Activated CD4-positive, alpha-beta T cell treated with anti-CD3 and anti-CD28 coated beads, Interleukin-2, amount 50 U/mL, for 4 hours (primary cell): Measurements from ENCODE around the gene KLF3.
"Not testable (repeated sequence)": the region's sequence is repeated elsewhere in the genome, so short reads cannot be mapped to it uniquely, and the experiment has no call there.

Experiments used
- DNase-seq, 2 experiments: peaks; one replicate each; pipeline ENCODE4 v3.0.0-alpha.2; 2020

Gene KLF3

DNA sequence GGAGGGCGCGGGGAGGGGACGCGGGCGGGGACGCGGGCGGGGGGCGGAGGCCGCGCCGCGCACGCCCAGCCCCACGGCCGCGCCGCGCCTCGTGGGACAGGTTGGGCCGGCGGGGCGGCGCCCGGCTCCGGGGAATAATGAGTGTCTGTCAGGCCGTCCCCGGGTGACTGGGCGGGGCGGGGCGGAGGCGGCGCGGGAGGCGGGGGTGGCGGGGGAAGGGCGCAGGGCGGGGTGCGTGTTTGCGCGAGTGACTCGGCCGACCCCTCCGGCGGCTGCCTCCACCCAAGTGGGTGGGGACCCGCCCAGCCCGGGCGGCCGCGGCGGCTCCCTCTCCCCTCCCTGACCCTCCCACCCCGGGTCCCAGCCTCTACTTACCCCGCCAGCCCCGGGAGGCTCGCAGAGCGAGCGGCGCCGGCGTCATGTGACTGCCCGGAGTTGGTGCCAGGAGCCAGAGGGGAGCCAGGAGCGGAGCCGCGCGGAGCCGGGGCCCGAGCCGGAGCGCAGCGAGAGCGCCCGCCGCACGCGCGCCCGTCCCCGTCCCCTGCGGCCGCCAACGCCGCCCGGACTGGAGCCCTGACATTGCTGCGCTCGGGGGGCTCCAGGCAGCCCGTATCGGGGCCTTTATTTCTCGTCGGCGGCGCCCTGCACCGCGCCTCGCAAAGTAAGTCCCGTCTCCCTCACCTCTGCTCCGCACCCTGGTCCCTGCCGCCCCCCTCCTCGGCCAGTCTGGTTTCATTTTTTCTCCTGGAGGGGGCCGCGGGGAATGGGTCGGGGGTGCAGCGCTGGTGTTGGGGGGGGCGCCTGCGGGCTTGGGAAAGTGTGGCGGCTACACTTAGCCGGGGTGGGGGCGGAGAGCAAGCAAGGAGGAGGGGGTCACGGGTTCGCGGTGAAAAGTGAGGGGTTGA, at the start of gene KLF3:
Gene KLF3, plus strand, starts transcription at position 399 of the 905 bp plus-strand sequence. CDS start 16,427 bp downstream, outside the sequence.
- DNase-seq, result peak; percentile 88 to 91

DNA sequence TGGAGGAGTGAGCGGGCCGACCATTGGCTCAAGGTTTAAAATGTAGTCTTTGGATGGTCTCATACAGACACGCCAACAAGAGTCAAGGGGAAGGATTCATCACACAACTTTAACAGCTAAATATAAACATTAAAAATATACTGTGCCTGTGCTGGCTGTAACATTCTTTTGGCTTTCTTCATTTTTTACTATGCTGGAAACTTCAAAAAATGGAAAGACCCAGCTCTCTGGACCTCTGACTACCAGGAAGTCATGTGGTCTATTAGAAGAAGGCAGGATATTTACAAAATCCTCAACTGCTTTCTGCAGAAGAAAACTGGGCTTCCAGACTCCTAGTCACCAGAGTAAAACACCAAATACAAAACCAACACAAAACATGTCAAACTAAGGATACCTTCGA, 49.8 kb upstream of the KLF3 start:
- no peak for DNase-seq

DNA sequence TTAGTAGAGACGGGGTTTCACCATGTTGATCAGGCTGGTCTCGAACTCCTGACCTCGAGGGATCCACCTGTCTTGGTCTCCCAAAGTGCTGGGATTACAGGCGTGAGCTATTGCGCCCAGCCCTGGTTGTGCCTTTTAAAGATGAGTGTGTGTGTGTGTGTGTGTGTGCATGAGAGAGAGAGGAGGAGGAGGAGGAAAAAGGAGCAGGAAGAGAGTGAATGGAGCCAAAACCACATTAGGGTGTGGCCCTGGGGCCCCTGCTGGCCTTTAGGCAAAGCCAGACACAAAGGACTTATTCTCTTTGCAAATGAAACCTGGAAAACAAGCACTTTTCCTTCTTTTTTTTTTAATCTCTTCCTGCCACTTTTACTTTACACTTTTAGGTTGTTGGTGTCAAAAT, 48.2 kb upstream of the KLF3 start:
- no peak for DNase-seq

DNA sequence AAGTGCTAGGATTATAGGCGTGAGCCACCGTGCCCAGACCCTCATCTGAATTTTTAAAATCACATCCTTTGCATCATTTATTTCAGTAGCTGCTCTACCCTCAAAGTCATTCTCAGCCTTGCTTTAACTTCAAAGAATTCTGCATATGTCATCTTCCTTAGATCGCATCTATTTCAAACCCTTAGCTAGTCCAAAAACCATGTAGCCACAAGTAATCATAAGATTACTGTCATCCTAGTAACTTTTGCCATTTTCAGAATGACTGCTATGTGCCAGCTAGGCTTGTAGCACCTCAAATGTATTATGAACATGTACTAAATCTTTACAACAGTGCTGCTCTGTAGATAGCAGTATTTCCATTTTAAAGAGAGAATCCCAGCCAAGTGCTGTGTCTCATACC, 45.5 kb upstream of the KLF3 start:
- DNase-seq, result no peak

DNA sequence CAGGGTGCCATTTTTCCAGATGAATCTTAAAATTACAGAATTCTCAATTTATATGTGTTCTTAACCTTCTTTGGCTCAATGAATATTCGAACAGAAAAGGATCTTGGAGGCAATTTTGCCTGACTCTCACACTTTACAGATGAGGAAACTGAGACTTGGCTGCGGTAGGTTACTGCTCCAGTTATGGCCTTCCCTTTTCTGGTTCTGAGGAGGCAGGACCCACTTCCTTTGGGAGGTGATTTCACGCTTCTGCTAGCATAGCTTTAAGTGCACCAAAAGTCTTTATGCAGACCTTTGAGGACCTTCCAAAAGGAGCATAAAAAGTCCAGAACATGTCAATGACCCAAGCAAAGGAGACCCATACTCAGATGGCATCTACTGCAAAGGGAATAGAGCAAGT, 44.7 kb upstream of the KLF3 start:
- no peak for DNase-seq

DNA sequence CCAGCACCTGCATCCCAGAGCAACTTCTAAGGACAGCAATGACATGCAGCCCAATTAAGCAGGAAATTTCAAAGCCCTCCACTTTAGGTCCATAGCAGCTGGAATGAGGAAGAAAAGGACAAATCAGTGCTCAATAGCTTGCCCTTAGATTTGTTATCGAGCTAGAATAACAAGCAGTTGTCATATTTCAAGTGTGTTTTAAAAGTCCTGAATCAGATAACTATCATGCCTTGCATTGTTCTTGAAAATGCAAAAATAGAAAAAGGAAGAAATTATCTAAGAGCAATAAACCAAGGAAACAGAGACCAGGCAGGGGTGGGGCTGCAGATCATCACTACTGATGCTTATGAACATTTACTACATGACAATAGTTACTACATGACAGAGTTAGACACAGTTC, 43.9 kb upstream of the KLF3 start:
- DNase-seq, result no peak

DNA sequence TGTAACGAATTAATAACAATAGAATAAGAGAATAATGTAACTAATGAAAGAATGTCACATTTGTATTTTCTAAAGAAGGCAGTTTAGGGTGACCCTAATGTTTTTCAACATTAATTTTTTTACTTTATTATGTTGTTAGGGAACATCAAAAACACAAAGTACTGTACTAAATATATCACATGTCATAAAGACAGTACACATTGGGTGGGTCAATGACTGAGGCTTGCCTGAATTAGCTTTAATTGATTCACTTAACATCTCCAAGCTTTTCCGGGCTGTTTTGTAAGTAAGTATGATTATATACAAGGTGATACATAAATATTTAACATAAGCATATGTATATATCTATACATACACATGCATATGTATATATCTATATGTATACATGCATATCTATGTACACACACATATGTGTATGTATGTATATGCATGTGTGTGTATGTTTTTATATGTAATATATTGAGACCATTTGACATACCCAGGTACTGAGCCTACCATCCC, 43.4 kb upstream of the KLF3 start:
- DNase-seq, result no peak

DNA sequence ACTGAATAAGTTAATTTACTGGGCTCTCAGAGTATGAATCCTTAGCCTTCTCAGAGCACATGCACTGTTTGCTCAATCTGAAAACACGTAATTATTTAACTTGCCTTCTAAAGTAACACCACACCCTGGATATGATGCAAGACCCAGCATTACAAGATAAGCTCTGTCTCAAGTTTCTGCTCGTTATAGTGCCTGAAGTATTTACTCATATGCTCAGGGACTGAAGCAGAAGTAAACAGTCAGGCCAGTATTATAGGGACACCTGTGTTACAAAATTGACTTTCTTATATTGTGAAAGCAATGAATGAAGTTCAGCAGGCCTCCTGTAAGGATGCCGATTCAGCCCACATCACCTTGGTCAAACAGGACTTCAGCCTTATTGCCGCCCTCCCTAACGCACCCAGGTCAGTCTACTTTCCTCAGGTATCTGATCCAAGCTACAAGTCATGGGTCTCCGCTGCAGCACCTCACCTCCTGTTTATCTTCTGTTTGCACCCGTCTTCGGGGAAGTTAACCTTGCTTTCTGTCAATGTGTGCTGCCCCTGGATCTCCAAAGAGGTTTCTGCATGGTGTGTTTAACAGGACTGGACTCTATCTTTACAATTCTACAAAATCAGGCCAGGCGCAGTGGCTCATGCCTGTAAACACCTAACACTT, 42.8 kb upstream of the KLF3 start:
- DNase-seq, result no peak

DNA sequence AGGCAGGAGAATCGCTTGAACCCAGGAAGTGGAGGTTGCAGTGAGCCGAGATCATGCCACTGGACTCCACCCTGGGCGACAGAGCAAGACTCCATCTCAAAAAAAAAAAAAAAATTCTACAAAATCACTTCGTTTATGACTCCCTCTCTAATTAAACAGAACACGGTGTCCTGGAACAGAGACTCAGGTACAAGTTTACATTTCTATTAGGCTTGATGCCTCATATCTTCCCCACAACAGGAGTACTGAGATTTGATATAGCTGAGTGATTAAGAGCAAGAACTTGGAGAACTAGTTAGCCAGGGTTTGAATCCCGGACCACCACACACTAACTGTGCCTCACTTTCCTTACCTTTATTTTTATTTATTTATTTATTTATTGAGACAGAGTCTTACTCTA, 42.2 kb upstream of the KLF3 start:
- DNase-seq, result no peak

DNA sequence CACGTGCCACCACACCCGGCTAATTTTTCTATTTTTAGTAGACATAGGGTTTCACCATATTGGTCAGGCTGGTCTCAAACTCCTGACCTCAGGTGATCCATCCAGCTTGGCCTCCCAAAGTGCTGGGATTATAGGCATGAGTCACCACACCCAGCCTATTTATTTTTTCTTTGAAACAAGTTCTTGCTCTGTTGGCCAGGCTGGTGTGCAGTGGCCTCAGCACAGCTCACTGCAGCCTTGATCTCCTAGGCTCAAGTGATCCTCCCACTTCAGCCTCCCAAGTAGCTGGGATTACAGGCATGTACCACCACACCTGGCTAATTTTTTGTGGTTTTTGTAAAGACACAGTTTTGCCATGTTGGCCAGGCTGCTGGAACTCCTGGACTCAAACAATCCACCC, 41.7 kb upstream of the KLF3 start:
- DNase-seq, result not testable (repeated sequence)

DNA sequence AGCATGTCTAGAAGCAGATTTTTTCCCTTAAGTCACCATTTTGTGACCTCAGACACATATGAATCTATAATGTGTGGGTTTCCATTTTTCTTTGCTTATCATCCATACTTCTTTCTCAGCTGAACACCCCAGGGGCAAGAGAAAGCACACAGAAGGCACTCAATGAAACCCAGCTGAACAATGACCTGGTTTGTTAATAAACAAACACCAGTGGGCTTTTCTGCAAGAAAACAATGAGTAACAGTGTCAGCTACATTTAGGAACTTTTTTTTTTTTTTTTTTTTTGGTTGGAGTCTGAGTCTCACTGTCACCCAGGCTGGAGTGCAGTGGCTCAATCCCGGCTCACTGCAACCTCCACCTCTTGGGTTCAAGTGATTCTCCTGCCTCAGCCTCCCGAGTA, 40.7 kb upstream of the KLF3 start:
- DNase-seq, result no peak

DNA sequence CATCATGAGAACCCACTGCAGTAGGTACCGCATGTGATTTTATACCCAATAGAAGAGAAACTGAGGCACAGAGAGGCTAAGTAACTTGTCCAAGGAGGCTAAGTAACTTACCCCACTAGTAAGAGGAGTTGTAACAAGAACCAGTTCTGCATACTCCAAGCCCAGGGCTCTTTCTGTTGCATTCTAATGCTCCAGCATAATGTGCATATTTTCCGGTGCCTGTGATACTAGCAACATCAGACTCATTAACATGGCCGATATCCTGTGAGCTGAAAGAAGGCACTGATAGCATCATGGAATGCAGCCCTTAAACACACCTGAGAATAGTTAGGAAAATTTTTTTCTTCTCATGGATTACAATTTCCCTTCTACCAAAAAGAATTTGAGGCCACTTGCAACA, 39.7 kb upstream of the KLF3 start:
- DNase-seq, result no peak

DNA sequence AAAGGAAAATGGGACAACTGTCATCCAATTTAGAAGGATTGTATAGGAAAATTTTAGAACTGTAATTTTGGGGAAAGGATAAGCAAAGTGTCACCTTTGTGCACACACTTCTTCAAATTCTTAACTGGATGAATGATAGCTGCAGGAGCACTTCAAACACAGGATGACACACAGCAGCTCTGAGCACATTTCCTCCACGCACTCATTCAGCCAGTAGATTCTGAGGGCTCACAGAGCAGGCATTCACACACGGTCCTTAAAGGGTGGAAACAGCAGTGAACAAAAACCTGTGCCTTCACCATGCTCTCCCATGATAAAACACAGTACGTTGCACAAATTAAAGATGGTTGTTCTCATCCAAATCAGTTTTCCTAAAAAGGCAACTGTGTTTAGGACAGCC, 38.5 kb upstream of the KLF3 start:
- peak in 1 of 2 experiments; percentile 7 for DNase-seq

DNA sequence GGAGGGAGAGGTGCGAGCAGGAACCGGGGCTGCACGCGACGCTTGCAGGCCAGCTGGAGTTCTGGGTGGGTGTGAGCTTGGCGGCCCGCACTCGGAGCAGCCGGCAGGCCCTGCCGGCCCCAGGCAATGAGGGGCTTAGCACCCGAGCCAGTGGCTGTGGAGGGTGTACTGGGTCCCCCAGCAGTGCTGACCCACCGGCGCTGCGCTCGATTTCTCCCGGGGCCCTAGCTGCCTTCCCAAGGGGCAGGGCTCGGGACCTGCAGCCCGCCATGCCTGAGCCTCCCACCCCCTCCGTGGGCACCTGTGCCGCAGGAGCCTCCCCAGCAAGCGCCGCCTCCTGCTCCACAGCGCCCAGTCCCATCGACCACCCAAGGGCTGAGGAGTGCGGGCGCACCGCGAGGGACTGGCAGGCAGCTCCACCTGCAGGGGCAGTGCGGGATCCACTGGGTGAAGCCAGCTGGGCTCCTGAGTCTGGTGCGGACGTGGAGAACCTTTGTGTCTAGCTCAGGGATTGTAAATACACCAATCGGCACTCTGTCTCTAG, 37.0 kb upstream of the KLF3 start:
- not testable (repeated sequence) for DNase-seq

DNA sequence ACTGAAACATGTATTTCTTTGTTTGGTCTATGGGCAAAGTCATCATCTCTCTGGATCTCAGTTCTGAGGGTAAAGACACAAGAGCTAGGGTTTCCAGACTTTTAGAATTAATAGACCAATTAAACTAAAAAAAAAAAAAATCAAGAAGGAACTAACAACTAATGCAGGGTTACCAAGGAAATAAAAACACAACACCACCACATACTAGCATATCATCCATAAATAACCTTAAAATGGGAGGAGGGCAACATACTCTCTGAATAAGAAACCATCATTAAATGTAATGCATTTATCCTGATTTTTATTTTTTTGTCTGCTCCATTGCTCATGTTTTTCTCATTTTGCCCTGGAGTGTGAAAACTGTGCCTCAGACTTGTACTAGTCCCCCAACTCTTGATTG, 33.5 kb upstream of the KLF3 start:
- DNase-seq, result no peak

DNA sequence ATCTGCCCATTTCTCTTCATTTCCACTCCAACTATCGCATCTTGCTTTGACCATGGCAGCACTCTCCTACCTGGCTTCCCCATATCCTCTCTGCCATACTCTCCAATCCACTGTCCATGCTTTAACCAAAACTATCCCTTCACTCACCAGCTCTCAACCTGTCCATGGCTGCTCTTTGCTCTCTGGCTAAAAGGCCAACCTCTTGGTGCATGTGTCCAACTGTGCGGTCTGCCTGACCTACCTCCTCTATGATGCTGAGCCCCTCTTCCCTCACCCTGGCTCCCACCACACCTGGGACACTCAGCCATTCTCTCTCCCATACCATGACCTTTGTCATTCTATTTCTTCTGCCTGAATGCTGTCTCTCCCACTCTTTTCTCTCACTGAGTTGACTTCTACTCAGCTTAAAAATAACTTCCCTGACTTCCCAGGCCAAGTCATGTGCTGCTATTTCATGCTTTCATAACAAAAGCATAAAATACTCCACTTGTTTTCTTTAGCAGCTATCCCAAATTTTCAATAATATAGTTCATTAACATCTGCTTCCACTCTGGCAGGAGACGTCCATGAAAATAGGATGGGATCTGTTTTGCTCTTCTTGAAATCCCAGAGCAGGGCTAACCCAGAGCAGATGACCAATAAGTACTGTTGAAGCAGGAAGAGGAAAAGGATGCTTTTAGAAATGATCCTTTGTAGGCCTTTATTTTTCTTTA, 29.8 kb upstream of the KLF3 start:
- no peak for DNase-seq

DNA sequence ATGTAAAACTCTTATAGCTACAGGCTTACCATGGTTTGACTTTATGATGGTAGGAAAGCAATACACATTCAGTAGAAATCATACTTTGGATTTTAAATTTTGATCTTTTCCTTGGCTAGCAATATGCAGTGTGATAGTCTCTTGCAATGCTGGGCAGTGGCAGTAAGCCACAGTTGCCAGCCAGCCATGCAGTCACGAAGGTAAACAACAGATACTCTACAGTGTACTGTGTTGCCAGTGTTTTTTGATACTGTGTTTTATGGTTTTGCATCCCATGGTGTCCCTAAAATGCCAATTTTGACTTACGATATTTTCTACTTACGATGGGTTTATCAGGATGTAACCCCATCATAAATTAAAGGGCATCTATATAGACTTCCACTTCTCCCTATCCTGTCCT, 24.8 kb upstream of the KLF3 start:
- DNase-seq, result no peak

DNA sequence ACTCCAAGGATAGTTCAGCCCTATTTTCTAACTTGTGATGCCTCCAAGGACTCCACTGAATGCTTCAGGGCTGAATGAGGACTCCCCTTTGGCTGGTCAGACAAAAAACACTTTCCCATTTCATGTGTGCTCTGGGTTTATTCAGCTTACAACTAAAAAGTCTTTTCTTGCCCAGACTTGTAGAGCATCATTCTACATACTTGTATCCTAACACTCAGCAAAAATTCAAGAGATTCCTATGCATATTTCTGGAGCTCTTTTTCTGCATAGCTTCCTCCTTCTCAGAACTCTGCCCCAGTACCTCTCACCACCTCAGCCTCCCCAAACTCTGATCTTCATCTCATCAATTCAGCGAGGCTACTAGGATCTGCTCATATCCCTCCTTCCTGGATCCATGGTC, 22.2 kb upstream of the KLF3 start:
- DNase-seq, result no peak

DNA sequence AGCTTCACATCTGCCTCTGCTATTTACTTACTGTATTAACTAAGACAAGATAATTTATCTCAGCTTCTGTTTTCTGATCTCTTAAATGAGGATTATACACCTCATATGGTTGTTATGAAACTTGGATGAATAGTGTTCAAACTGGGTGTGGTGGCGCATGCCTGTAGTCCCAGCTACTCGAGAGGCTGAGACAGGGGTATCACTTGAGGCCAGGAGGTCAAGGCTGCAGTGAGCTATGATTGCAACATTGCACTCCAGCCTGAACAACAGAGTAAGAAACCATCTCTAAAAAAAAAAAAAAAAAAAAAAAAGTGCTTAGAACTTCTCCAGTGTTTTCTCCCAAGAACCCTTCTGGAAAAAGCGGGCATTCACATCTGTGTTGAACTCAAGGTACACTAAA, 19.8 kb upstream of the KLF3 start:
- no peak for DNase-seq

DNA sequence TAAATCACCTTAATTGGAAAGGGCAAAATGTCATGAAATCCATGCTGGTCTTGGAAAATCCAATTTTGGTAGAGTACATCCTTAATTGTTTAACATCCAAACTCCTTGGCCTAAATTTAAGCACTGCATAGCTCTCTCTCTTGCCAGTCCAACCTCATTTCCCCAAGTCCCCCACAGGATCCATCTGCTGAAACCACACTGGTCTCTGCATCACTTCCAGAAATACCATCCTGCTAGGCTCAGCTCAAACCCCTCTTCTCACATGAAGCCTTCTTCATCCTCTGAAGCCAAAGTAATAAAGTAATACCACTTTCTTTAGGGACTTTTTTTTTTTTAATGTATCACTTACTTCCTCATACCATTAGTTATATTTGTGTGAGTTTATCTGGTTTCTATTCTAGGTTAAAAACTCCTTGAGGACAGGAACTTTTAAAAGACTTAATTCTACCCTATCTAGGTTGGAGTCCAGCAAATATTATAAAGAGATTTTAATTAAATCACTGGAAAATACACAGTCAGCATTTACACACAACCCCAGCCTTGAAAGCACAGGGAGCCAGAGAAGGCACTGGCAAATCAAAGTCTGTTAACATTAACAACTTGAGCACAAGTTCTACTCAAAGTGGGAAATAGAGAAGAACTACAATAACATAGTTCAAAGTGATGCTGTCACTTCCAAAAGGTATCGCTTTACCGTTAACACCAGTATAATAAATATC, 16.7 kb upstream of the KLF3 start:
- no peak for DNase-seq

DNA sequence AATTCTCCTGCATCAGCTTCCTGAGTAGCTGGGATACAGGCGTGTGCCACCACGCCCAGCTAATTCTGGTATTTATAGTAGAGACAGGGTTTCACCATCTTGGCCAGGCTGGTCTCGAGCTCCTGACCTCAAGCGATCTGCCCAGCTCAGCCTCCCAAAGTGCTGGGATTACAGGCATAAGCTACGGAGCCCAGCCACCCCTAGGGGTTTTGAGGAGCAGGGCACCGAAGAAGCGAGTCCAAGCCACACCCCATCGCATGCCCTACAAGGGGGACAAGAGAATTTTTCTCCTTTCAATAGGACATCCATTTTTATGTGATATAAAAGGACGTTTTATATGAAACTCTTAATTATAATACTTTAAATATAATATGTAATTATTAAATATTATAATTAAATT, 13.9 kb upstream of the KLF3 start:
- DNase-seq, result no peak

DNA sequence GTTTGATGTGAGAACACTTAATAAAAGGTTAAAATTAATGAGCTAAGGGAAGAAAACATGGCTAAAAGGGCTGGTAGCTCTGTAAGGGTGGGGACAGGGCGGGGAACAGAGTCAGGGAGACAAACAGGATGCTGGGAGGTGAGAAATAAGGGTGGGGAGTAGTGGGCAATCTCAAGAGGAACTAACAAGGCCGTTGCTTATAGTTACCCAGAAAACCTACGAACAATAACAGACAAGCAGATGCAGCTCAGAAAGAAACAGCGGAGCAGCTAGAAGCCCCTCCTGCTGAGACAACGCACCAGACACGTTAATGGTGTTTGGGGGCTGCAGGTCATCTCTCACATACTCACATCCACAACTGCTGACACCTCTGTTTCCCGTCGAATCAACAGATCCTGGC, 9.7 kb upstream of the KLF3 start:
- DNase-seq, result no peak

DNA sequence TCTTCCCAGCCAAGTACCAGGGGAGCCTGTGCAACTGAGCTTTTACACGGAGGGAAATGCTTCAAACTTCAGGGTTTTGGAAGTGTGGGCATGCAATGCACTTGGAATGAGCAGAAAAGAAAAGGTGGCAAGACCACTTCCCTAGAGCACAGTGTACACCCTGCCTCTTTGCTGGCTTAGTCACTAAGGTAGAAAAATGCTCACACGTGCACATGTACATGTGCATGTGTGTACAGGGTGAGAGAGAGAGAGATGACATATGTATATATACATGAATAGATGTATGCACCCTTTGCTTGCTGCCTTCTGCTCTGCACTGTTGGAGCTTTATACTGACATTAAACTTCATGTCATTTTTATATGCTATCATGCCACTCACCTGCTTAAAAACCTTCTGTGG, 7.9 kb upstream of the KLF3 start:
- DNase-seq, result no peak
